ENCODE measurements around the gene RPL13. TPM values are rescaled to one million over a fixed set of nuclear protein-coding genes. Genes with fewer than 3 reads are reported as not detected.

Gene RPL13
- total RNA-seq, 4 donors from 2014 or later: 5,127 to 8,436 (median 6,104) TPM

DNA sequence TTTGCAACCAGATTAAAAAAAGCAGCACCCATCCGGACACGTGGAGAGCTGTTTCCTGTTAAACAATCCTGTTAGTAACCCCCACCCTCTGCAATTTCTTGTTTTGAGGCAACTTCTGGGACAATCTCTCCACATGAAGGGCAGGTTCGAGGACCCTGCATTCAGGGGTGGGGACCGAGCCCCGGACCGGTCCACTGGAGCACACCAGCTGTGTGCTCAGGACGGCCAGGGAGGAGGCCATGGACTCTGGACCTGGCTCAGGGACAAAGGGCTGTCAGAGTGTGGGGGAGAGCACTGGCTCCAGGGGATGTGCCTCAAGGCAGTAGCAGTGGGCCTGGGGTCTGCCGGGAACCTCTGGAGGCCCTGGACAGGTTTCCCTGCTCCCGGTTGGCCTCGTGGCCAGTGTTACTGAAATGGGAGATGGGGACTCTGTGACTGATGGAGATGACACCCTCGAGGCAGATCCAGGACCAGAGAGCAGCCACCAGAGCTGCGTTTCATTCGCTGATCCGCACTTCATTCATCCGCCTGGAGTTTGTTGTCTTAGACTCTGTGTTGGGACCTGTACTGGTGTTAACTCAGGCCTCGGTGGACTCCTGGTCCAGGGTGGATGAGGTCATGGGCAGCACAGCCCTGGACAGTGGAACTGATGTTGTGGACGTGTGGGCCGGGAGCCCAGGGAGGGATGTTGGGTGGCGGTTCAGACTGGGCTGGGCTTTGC, 12.2 kb downstream of the RPL13 start:
- no peak overlapping the region for H3K27ac ChIP-seq

DNA sequence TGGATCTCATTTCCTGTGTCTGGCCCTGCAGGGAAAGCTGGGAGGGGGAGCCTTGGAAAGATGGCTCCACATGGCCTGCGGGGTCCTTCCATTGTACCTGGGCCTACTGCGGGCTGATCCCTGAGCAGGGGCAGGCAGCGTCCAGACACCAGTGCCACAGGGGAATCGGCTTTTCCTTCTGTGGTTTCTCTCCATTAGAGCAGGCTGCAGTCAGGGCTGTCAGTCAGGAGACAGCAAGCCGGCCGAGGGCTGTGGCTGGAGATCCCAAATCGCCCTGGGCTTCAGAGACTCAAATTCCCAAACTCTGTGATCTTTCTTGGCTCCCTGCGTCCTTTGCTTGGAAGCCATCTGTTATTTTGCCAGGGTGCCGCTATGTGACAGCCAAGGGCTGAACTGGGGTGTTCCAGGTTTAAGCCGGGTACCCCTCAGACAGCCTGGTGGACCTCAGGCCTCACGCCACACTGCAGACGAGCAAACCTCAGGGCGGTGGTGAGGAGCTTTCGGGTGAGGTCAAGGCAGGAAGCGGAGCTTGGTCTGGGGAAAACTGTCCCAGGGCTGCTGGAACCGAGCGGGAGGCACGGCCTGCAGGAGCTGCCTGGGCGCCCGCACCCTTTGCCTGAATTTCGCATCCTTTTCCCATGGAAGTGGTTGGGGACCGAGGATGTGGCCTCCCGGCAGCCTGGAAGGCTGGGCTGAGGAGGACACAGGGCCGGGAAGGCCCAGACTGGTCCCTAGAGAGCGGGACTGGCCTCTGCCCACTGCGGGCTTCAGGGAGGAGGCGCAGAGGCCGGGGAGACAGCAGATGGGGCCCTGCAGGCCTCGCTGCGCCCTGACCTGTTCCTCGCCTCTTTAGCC, 13.6 kb downstream of the RPL13 start:
- WGBS, 2 donors: 78 to 91% methylated on average over 13 to 17 of the region's 31 CpGs
- no peak for TF ChIP-seq POLR2A (IDR thresholded peaks at IDR 0.05)
- TF ChIP-seq, protein P1, sequence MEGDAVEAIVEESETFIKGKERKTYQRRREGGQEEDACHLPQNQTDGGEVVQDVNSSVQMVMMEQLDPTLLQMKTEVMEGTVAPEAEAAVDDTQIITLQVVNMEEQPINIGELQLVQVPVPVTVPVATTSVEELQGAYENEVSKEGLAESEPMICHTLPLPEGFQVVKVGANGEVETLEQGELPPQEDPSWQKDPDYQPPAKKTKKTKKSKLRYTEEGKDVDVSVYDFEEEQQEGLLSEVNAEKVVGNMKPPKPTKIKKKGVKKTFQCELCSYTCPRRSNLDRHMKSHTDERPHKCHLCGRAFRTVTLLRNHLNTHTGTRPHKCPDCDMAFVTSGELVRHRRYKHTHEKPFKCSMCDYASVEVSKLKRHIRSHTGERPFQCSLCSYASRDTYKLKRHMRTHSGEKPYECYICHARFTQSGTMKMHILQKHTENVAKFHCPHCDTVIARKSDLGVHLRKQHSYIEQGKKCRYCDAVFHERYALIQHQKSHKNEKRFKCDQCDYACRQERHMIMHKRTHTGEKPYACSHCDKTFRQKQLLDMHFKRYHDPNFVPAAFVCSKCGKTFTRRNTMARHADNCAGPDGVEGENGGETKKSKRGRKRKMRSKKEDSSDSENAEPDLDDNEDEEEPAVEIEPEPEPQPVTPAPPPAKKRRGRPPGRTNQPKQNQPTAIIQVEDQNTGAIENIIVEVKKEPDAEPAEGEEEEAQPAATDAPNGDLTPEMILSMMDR (IDR thresholded peaks at IDR 0.05): no peak
- Histone ChIP-seq H3K27ac (no peak overlapping the region), H3K36me3 (no peaks in the 10 kb centered on the region), H3K27me3 (peaks cover 16% of the 10 kb centered on the region), H3K4me1 (peaks cover 0 to 20% of the 10 kb centered on the region in 2 donors), H3K4me3 (replicated peaks in 1 of 3) (no peak overlapping the region), H3K9me3 (no peaks in the 10 kb centered on the region)
- intact Hi-C loops (cut with DNase I): no loop called here
- no peak for DNase-seq

More for the DNA sequence above, 12.2 kb downstream of the RPL13 start:
- Histone ChIP-seq H3K4me3 (replicated peaks in 1 of 3) (no peak overlapping the region), H3K36me3 (no peaks in the 10 kb centered on the region), H3K4me1 (peaks cover 0 to 20% of the 10 kb centered on the region in 2 donors), H3K9me3 (no peaks in the 10 kb centered on the region), H3K27me3 (peaks cover 16% of the 10 kb centered on the region)
- no peak for TF ChIP-seq POLR2A (IDR thresholded peaks at IDR 0.05)
- TF ChIP-seq, protein P1 (IDR thresholded peaks at IDR 0.05): no peak
- WGBS, 2 donors: 71 to 74% methylated on average over 14 to 19 of the region's 19 CpGs
- intact Hi-C loops (cut with DNase I): no loop called here
- no peak for DNase-seq

DNA sequence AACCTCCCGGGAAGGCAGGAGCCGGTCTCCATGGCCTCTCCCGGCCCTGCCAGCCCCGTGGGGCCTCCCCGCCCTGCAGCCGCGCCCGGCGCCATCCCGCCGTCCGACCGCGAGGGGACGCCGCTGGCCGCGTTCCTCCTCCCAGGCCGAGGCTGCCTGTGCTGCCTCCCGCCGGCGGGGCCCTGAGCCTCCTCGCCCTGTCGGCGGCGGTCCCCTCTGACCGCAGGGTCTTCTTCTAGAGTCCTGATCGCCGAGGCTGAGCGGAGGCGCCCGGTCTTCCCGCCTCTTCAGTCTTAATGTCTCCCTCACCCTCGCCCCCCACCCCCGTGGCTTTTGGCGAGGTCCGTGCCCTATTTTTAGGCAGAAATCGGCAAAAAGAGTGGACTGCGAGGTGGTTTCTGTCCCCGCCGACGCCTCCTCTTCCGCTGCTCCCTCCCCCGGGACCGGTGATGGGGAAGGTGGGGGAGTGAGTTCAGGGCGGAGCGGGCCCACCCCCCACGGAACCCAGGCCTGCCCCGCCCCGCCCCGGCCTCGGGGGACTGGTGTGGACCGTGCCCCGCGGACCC, 14.3 kb downstream of the RPL13 start:
- intact Hi-C loops (cut with DNase I): no loop called here
- DNase-seq: no peak
- Histone ChIP-seq H3K4me1 (peaks cover 0 to 20% of the 10 kb centered on the region in 2 donors), H3K9me3 (no peaks in the 10 kb centered on the region), H3K27me3 (peaks cover 16% of the 10 kb centered on the region), H3K4me3 (replicated peaks in 1 of 3) (peak overlapping the region in 1 of 3 donors; percentile 2), H3K36me3 (no peaks in the 10 kb centered on the region), H3K27ac (no peak overlapping the region)
- WGBS, 2 donors: 3 to 8% methylated on average over 19 to 21 of the region's 55 CpGs
- no peak for TF ChIP-seq POLR2A (IDR thresholded peaks at IDR 0.05)
- TF ChIP-seq, protein P1 (IDR thresholded peaks at IDR 0.05): peak in 5 of 6 experiments; percentile 9 to 40 (median 21)

DNA sequence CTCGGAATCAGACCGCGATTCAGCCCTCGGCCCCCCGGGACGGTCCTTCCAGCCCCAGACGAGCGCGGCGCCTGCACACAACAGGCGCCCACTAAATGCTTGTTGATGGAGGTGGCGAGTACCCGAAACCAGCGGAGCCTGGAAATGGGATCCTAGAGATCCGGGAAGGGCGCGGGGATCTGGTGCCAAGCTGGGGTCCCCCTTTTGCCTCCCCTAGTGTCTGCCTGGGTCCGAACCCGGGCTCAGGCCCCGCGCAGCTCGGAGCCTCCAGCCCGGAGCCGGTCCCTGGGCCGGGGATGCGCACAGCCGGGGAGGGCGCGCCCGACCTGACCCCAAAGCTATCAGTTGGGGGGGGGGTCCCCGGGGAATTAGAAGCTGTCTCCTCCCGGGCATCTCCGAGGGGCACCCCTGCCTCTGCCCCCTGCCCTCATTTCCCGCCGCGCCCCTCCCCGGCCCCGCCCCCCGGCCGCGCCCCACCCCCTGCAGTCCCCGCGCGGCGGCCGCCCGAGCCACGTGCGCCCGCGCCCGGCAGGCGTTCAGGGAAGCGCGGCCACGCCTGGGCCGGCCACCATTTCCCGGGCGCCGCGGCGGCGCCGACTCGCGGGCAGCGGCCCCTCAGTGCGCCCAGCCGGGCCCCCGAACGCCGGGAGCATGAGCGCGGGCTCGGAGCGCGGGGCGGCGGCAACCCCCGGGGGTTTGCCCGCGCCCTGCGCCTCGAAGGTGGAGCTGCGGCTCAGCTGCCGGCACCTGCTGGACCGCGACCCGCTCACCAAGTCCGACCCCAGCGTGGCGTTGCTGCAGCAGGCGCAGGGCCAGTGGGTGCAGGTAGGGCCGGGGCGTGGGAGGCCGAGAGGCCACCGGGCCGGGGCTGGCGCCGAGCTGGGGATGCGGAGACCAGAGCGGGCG, 15.0 kb downstream of the RPL13 start, which contains the start of gene CPNE7:
Gene CPNE7 (plus strand): TSS at position 512 of the 906 bp plus-strand sequence. CDS start 140 bp downstream, at position 652.
- peaks cover 16% of the 10 kb centered on the region for H3K27me3 ChIP-seq
- TF ChIP-seq, protein P1 (IDR thresholded peaks at IDR 0.05): no peak
- TF ChIP-seq POLR2A (IDR thresholded peaks at IDR 0.05): no peak
- H3K27ac ChIP-seq: no peak within 1 kb of the TSS
- H3K9me3 ChIP-seq: no peaks in the 10 kb centered on the region
- intact Hi-C loops (cut with DNase I): no loop called here
- peak within 1 kb of the TSS in 1 of 3 donors; percentile 2 for H3K4me3 ChIP-seq (replicated peaks in 1 of 3)
- no peaks in the 10 kb centered on the region for H3K36me3 ChIP-seq
- no peak for DNase-seq
- 2% methylated on average over 16 of the region's 103 CpGs; no CpG with 5 or more reads in 1 of the 2 donors for WGBS, 2 donors
- H3K4me1 ChIP-seq: peaks cover 0 to 20% of the 10 kb centered on the region in 2 donors

Measured in thyroid gland (tissue), 4 donors.